ACHN (cell line): ENCODE results near the gene TMEM88.
A peak's percentile ranks its signal among the peaks of the same experiment; 100 is the strongest.

Experiments used
- DNase-seq: peaks from one replicate; pipeline ENCODE4 v3.0.0-alpha.2; 2015
- in situ Hi-C: cut with HindIII; loops from 2 replicates; pipeline ENCODE4 v1.10.0; 2017; ENCODE audit warnings: low sequenced_read_pairs, low pct_ligation_motif_present, low pct_unique_long_range_greater_than_20kb

Gene TMEM88

DNA sequence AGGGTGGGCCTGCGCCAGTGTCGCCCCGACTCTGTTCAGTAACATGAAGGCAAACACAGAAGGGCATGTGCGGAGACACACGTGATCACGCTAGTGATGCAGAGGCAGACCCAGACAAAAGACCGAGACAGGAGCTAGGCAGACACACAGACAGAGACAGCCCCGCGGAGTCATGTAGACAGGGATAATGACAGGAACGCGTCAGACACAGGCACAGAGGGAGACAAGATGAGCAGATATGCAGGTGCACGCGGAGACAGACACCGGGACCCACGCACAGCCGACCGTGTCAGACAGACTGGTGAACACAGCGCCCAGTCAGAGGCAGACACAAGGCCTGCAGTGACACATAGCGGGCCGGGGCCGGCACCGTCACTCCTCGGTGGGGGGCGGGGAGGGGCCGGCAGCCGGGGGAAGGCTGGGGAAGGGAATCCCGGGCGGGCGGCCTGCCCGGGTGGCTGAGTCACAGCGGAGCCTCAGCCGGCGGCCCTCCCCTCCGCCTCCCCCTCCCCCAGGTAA is 13.4 kb upstream of the TMEM88 start:
- DNase-seq: peak; percentile 88
- in situ Hi-C loops: no loop called here

- DNase-seq: peak; percentile 92
- in situ Hi-C loops: no loop called here
Measured at GRCh38 chr17:7841915-7842379, 12.9 kb upstream of the TMEM88 start.

- peak; percentile 89 for DNase-seq
- in situ Hi-C loops: no loop called here
Measured at GRCh38 chr17:7842380-7843256, 12.2 kb upstream of the TMEM88 start.

DNA sequence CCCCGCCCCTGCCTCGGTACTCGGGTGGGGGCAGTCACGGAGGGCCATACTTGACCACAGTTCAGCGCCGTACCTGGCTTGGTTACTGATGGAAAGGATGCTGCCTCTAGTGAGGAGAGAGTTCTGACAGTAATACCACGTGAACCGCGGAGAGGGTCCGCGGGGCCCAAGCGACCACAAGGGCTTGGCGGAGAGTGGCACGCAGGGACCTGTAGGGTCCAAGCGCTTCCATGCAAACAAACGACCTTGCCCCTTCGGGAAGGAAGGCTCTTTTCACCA is 11.7 kb upstream of the TMEM88 start:
- no peak for DNase-seq
- in situ Hi-C loops: no loop called here

DNA sequence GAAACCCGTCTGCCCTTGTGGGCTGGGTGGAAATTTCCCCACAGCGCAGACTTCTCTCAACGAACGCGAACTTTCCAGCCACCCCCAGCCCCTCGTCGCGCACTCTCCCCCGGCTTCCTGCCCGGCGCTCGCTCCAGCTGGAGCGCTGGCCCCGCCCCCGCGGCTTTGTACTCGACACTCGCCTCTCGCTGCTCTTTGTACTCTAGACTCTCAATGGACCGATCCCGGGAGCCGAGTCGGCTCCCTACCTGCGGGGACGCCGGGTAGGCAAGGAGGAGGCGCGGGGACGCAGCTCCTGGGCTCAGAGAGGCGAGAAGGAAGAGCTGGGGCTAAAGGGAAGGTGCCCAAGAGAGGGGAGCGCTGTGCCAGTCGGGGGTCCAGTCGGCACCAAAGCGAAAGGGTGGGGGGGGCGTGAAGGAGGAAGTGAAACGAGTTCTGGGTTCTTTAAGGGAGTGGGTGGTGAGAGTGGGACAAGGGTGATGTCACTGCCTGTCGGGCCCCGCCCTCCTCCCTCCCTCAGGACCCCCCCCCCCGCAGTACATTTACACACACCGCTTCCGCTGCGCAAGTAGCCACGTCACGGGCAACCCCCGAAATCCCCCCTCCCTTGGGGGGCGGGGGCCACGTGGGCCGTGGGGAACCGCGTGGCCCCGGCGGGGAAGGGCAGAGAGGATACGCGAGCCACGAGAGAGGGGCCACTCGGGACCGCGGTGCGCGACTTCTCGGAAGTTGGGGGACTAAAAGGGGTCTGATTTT is 11.2 kb upstream of the TMEM88 start:
- in situ Hi-C loops: no loop called here
- peak; percentile 87 for DNase-seq

DNA sequence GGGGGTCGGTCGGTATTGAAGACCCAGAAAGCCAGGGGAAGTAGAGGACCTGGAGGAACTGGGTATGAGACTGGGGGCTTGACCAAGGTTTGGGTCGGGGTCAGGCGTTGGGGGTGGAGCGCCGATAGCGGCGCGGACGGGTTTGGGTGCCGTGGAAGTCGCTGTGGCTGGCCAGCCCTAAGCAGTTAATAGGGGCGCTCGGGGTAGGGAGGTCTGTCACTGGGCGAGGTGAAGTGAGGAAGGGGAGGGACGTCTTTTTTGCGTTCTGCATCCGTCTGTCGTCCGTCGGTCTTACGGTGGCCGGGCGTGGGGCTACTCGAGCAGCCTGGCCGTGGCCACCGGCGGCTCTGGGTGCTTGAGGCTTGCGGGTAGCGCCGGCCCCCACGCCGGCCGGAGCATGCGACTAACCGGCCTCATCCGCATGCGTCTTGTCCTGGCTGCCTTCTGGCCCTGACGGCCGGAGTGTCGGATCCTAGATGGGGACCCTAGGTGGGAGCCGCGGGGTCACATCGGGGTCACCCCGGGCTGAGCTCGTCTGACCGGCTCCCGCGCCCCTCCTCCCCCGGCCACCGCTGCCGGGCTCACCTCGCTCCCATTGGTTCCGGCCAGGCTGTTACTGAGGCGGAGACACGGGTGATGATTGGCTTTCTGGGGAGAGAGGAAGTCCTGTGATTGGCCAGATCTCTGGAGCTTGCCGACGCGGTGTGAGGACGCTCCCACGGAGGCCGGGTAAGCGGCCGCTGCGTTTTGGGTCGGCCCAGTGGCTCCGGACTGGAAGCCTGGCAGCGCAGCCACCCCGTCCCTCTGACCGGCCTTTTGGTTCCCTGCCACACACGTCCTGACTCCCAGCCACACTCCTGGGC is 10.3 kb upstream of the TMEM88 start:
- DNase-seq: peak; percentile 97
- in situ Hi-C loops: no loop called here

- in situ Hi-C loops: no loop called here
- no peak for DNase-seq
Measured at GRCh38 chr17:7845359-7846062, 9.4 kb upstream of the TMEM88 start.

DNA sequence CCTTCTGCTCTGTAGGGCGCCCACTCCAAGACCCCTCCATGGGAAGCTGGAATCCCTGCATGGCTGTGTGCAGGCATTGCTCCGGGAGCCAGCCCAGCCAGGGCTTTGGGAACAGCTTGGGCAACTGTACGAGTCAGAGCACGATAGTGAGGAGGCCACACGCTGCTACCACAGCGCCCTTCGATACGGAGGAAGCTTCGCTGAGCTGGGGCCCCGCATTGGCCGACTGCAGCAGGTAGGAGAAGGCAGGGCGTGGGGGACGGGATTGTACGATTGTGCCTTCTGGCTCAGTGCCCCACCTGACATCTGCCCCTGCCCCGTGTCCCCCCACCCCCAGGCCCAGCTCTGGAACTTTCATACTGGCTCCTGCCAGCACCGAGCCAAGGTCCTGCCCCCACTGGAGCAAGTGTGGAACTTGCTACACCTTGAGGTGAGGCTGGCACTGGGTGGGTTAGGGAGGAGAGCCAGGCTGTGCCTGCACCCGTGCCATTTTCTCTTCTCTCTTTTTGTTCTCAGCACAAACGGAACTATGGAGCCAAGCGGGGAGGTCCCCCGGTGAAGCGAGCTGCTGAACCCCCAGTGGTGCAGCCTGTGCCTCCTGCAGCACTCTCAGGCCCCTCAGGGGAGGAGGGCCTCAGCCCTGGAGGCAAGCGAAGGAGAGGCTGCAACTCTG is 8.7 kb upstream of the TMEM88 start:
- in situ Hi-C loops: no loop called here
- DNase-seq: no peak

DNA sequence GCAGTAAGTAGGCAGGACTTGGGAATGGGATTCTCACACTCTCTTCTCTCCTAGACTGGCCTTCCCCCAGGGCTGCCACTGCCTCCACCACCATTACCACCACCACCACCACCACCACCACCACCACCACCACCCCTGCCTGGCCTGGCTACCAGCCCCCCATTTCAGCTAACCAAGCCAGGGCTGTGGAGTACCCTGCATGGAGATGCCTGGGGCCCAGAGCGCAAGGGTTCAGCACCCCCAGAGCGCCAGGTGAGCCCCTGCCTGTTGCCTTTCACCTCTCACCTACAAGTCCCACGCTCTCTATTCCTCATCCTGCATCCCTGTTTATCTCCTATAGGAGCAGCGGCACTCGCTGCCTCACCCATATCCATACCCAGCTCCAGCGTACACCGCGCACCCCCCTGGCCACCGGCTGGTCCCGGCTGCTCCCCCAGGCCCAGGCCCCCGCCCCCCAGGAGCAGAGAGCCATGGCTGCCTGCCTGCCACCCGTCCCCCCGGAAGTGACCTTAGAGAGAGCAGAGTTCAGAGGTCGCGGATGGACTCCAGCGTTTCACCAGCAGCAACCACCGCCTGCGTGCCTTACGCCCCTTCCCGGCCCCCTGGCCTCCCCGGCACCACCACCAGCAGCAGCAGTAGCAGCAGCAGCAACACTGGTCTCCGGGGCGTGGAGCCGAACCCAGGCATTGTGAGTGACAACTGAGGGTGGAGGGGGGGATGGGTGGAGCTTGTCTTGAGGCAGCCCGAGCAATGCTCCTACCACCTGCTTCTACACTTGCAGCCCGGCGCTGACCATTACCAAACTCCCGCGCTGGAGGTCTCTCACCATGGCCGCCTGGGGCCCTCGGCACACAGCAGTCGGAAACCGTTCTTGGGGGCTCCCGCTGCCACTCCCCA is 7.9 kb upstream of the TMEM88 start:
- in situ Hi-C loops: no loop called here
- no peak for DNase-seq

DNA sequence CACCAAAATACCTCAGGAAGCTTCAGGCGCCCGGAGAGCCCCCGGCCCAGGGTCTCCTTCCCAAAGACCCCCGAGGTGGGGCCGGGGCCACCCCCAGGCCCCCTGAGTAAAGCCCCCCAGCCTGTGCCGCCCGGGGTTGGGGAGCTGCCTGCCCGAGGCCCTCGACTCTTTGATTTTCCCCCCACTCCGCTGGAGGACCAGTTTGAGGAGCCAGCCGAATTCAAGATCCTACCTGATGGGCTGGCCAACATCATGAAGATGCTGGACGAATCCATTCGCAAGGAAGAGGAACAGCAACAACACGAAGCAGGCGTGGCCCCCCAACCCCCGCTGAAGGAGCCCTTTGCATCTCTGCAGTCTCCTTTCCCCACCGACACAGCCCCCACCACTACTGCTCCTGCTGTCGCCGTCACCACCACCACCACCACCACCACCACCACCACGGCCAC is 6.7 kb upstream of the TMEM88 start:
- no peak for DNase-seq
- in situ Hi-C loops: no loop called here

DNA sequence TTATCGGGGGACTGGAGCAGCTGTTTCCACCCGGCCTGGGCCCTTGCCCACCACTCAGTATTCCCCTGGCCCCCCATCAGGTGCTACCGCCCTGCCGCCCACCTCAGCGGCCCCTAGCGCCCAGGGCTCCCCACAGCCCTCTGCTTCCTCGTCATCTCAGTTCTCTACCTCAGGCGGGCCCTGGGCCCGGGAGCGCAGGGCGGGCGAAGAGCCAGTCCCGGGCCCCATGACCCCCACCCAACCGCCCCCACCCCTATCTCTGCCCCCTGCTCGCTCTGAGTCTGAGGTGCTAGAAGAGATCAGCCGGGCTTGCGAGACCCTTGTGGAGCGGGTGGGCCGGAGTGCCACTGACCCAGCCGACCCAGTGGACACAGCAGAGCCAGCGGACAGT is 6.1 kb upstream of the TMEM88 start:
- in situ Hi-C loops: no loop called here
- DNase-seq: no peak

GRCh38 chr17:7849130-7849750 is 5.6 kb upstream of the TMEM88 start:
- DNase-seq: no peak
- in situ Hi-C loops: no loop called here

DNA sequence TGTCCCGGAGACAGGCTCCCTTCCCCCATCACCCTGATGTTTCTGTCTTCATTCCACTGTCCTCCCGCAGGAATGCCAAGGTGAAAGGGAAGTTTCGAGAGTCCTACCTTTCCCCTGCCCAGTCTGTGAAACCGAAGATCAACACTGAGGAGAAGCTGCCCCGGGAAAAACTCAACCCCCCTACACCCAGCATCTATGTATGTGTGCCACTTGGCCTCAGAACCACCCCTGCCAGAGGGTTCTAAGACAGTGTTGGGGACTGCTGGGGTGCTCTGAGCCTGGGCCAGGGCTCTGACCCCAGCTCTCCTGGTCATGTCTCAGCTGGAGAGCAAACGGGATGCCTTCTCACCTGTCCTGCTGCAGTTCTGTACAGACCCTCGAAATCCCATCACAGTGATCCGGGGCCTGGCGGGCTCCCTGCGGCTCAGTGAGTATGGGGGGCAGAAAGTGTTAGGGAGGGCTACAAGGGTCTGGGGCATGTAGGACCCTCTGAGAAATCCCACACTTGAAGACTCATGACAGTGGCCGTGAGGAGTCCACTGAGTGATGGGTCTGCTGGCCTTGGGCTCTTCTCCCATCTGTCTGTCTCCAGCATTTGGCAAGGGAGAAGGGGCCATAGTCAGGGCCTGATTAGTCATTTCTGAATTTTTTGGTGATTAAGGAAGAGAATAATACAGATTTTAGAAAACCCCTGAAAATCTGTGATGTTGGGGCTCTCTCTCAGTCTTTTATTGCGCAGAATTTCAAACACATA is 4.9 kb upstream of the TMEM88 start:
- DNase-seq: no peak
- in situ Hi-C loops: no loop called here

GRCh38 chr17:7850701-7851437 is 4.0 kb upstream of the TMEM88 start:
- no peak for DNase-seq
- in situ Hi-C loops: no loop called here
